Adipose tissue (tissue), 3 donors: ENCODE data around the gene RNASEH2A. TPM values are rescaled to one million over a fixed set of nuclear protein-coding genes. Genes with fewer than 3 reads are reported as not detected.
"Not testable (repeated sequence)": the region's sequence is repeated elsewhere in the genome, so short reads cannot be mapped to it uniquely, and the experiment has no call there.

Experiments used
- H3K27ac ChIP-seq: one replicate; pipeline ENCODE4 v1.5.1; 2013; ENCODE audit warnings: low read depth, low read length
- WGBS, 3 donors: extraction: QIAGEN DNeasy Blood & Tissue Kit; methylation state at CpG; one replicate each; pipeline ENCODE4 v1.1.7; 2013; 5-methylcytosine and 5-hydroxymethylcytosine counted together
- polyA plus RNA-seq, 3 donors: library from polyadenylated mRNA; stranded (reverse); fragments of 200-250 nt; gene quantifications; one replicate each; pipeline ENCODE4 v1.2.3, GENCODE V29; 2013
- donor health status: healthy with polysubstance abuse.
- donor health status: Bipolar disorder and iron deficiency.
- donor health status: healthy.

Gene RNASEH2A
- polyA plus RNA-seq, 3 donors, result 3.3 to 6.4 (median 5.6) TPM

- no peak overlapping the region for H3K27ac ChIP-seq
- 24 to 27% (median 25%) methylated on average over 40 to 43 of the region's 43 CpGs for WGBS, 3 donors
Measured at GRCh38 chr19:12840091-12841079, 34.0 kb downstream of the RNASEH2A start.

DNA sequence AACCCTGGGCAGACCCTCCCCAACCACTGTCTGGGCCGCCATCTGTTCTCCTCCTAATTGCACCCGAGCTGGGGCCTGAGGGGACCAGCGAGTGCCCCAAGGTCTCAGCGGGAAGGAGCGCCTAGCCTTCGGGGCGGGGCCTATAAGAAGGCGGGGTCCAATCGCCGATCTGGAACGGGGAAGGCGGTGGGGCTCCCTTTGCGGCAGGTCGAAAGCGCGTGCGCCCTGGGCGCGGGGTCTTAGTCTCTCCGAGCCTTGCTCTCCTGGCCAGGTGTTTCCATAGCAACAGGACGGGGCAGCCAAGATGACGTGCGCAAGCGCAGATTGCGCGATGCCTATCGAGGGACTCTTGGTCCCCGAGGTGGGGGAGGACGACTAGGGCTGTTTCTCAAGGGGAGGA, 34.7 kb downstream of the RNASEH2A start:
- 1 to 4% (median 4%) methylated on average over 26 to 29 of the region's 29 CpGs for WGBS, 3 donors
- H3K27ac ChIP-seq, result no peak overlapping the region

DNA sequence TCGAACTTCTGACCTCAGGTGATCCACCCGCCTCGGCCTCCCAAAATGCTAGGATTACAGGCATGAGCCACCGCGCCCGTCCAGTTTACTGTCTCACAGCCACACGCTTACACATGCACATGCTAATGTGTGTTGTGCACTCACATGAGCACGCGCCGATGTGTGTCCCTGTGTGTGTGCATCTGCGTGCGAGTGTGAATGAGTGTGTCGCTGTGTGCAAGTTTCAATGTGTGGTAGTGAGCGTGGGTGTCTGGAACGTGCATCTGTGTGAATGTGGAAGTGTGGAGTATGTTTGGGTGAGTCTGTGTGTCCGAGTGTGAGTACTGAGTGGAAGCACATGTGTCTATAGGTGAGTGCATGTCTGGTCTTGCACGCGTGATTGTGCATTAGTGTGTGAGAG, 36.1 kb downstream of the RNASEH2A start:
- no peak overlapping the region for H3K27ac ChIP-seq
- WGBS, 3 donors, result 88 to 94% (median 93%) methylated on average over 18 of the region's 18 CpGs

GRCh38 chr19:12843328-12843727, 36.9 kb downstream of the RNASEH2A start:
- 77 to 82% (median 79%) methylated on average over 11 of the region's 11 CpGs for WGBS, 3 donors
- H3K27ac ChIP-seq, result no peak overlapping the region

DNA sequence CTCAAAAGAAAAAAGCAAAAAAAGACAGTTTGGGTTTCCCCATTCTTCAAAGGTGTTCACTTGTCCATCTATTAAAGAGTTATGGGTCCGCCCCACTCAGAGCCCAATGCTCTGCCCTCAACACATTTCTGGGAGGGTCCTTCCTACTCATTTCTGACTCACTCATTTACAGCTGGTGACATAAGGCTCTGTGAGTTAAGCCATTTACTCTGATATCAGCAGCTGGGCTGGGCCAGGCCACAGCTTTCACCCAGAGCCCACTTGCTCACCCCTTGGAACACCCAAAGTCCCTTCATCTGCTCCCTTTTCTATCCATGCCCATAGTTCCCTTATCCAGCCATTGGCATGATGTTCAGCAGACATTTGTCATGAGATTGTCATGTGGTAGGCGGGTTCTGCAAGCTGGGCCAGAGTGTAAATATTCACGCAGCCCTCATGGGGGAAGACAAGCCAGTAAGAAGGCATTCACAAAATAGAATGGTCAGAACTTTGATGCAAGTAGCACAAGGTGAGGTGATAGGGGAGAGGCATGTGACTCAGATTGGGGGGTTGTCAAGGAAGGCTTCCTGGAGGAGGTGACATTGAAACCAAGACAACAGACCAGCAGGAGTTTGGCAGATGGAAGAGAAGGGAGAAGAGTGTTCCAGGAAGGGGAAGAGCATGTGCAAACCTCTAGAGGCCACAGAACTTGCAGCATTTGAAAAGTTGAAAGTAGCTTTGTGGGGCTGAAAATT, 37.8 kb downstream of the RNASEH2A start:
- 66 to 82% (median 81%) methylated on average over 3 of the region's 3 CpGs for WGBS, 3 donors
- H3K27ac ChIP-seq, result no peak overlapping the region

DNA sequence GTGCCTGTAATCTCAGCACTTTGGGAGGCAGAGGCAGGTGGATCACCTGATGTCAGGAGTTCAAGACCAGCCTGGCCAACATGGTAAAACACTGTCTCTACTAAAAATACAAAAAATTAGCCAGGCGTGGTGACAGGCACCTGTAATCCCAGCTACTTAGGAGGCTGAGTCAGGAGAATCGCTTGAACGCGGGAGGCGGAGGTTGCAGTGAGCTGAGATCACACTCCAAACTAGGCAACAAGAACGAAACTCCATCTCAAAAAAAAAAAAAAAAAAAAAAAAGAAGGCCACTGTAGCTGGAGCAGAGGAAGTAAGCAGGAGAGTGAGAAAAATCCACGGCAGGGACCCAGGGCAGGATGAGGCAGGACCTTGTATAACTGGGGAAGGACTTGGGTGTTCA, 40.2 kb downstream of the RNASEH2A start:
- not testable (repeated sequence) for H3K27ac ChIP-seq
- 77 to 83% (median 79%) methylated on average over 7 of the region's 7 CpGs for WGBS, 3 donors

GRCh38 chr19:12847159-12848139, 41.1 kb downstream of the RNASEH2A start:
- H3K27ac ChIP-seq, result no peak overlapping the region
- WGBS, 3 donors, result 11 to 12% (median 11%) methylated on average over 61 to 69 of the region's 69 CpGs

DNA sequence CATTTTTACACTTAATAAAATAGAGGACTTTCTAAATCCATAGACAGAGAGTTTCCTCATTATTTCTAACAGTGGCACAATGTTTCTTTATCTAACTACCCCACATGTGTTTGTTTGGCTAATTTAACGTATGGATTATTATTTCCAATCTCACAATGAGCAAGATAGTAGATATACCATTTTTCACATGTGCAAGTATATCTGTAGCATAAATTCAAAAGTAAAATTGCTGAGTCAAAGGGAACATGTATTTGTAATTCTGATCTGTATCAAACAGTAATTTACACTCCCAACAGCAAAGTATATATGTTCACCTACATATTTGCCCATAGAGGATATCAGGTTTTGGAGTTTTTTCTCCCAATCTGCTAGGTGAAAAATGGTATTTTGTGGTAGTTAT, 50.3 kb downstream of the RNASEH2A start:
- no peak overlapping the region for H3K27ac ChIP-seq
- WGBS, 3 donors, result 60 to 77% (median 75%) methylated on average over 1 of the region's 1 CpG

DNA sequence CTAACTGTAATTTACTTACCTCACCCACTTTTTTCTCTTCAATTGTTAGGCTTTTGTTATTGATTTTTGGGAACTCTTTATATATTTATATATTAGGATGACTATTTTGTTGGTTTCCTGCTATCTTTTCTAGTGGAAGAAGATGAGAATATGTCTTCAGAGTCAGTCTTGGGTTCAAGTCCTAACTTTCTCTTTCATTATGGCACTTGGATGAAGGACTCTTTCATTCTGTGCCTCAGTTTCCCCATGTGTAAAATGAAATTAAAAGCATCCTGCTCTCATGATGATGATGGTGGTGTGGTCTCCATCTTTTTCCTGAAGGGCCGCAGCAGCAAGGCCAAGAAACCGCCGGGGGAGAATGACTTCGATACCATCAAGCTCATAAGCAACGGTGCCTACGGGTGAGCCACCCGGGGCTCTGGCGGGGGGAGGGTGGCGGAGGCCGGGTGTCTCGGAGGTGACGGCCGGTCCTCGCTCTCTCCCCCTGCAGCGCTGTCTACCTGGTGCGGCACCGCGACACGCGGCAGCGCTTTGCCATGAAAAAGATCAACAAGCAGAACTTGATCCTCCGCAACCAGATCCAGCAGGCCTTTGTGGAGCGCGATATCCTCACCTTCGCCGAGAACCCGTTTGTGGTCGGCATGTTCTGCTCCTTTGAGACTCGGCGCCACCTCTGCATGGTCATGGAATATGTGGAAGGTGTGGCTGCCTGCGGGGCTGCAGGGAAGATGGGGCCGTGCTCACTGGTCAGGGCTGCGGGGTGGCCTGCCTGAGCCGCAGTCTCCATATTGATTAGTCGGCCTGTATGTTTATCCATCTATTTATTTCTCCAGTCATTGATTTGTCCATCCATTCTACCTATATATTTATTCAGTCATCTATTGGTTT, 51.9 kb downstream of the RNASEH2A start:
- no peak overlapping the region for H3K27ac ChIP-seq
- WGBS, 3 donors, result 86 to 95% (median 95%) methylated on average over 35 of the region's 35 CpGs

GRCh38 chr19:12859546-12859945, 53.2 kb downstream of the RNASEH2A start:
- WGBS, 3 donors, result 59 to 60% (median 59%) methylated on average over 7 of the region's 7 CpGs
- no peak overlapping the region for H3K27ac ChIP-seq

Other genes with a start within 250 kb of the RNASEH2A start
- gene ZNF490, start 195.8 kb upstream of the RNASEH2A start, polyA plus RNA-seq, result under 1 TPM; 0.45 to 0.55 (median 0.51) TPM
- 1 to 10 TPM; 4.0 to 7.6 (median 4.4) TPM for gene ZNF791, start 195.7 kb upstream of the RNASEH2A start, polyA plus RNA-seq
- 10 to 100 TPM; 26.7 to 68.3 (median 44.5) TPM for gene MAN2B1, start 139.8 kb upstream of the RNASEH2A start, polyA plus RNA-seq
- gene WDR83, start 139.8 kb upstream of the RNASEH2A start, polyA plus RNA-seq, result 10 to 100 TPM; 11.0 to 16.3 (median 11.8) TPM
- 10 to 100 TPM; 55.8 to 69.6 (median 68.3) TPM for gene DHPS, start 124.7 kb upstream of the RNASEH2A start, polyA plus RNA-seq
- gene GNG14, start 118.6 kb upstream of the RNASEH2A start, polyA plus RNA-seq, result not detected
- gene FBXW9, start 110.0 kb upstream of the RNASEH2A start, polyA plus RNA-seq, result 1 to 10 TPM; 3.9 to 7.4 (median 6.6) TPM
- gene TNPO2, start 82.7 kb upstream of the RNASEH2A start, polyA plus RNA-seq, result 10 to 100 TPM; 14.3 to 36.9 (median 21.9) TPM
- gene TRIR, start 71.9 kb upstream of the RNASEH2A start, polyA plus RNA-seq, result 100 to 1,000 TPM; 143 to 267 (median 219) TPM
- gene GET3, start 69.1 kb upstream of the RNASEH2A start, polyA plus RNA-seq, result 10 to 100 TPM; 50.9 to 94.1 (median 93.1) TPM
- under 1 TPM in 1 of 3 donors, not detected in 2; 0.07 TPM for gene BEST2, start 54.8 kb upstream of the RNASEH2A start, polyA plus RNA-seq
- 100 to 1,000 TPM in 1 of 3 donors, 10 to 100 TPM in 2; 41.1 to 210 (median 57.2) TPM for gene HOOK2, start 31.0 kb upstream of the RNASEH2A start, polyA plus RNA-seq
- 1,000 to 10,000 TPM in 2 of 3 donors, 100 to 1,000 TPM in 1; 120 to 1,553 (median 1,136) TPM for gene JUNB, start 15.1 kb upstream of the RNASEH2A start, polyA plus RNA-seq
- 100 to 1,000 TPM; 159 to 386 (median 207) TPM for gene PRDX2, start 4.8 kb upstream of the RNASEH2A start, polyA plus RNA-seq
- 1 to 10 TPM in 1 of 3 donors, under 1 TPM in 2; 0.38 to 1.8 (median 0.52) TPM for gene THSD8, start 4.5 kb upstream of the RNASEH2A start, polyA plus RNA-seq
- gene RTBDN, start 28.0 kb downstream of the RNASEH2A start, polyA plus RNA-seq, result under 1 TPM in 2 of 3 donors, not detected in 1; 0.10 to 0.46 TPM
- gene MAST1, start 31.9 kb downstream of the RNASEH2A start, polyA plus RNA-seq, result 1 to 10 TPM in 1 of 3 donors, under 1 TPM in 1, not detected in 1; 0.18 to 2.3 TPM
- gene DNASE2, start 74.9 kb downstream of the RNASEH2A start, polyA plus RNA-seq, result 10 to 100 TPM; 15.6 to 29.0 (median 28.1) TPM
- under 1 TPM in 2 of 3 donors, not detected in 1; 0.04 to 0.07 TPM for gene KLF1, start 80.6 kb downstream of the RNASEH2A start, polyA plus RNA-seq
- gene GCDH, start 84.6 kb downstream of the RNASEH2A start, polyA plus RNA-seq, result 10 to 100 TPM; 27.2 to 73.8 (median 27.3) TPM
- 1 to 10 TPM in 1 of 3 donors, under 1 TPM in 1, not detected in 1; 0.05 to 1.2 TPM for gene SYCE2, start 112.7 kb downstream of the RNASEH2A start, polyA plus RNA-seq
- gene FARSA, start 127.1 kb downstream of the RNASEH2A start, polyA plus RNA-seq, result 10 to 100 TPM; 34.0 to 47.6 (median 35.0) TPM
- gene CALR, start 132.0 kb downstream of the RNASEH2A start, polyA plus RNA-seq, result 100 to 1,000 TPM; 215 to 433 (median 312) TPM
- 100 to 1,000 TPM in 2 of 3 donors, 10 to 100 TPM in 1; 58.1 to 159 (median 133) TPM for gene RAD23A, start 139.3 kb downstream of the RNASEH2A start, polyA plus RNA-seq
- gene GADD45GIP1, start 150.6 kb downstream of the RNASEH2A start, polyA plus RNA-seq, result 10 to 100 TPM; 34.2 to 51.5 (median 38.2) TPM
- under 1 TPM; 0.04 to 0.11 (median 0.05) TPM for gene DAND5, start 163.0 kb downstream of the RNASEH2A start, polyA plus RNA-seq
- 10 to 100 TPM; 12.3 to 88.6 (median 77.6) TPM for gene NFIX, start 188.9 kb downstream of the RNASEH2A start, polyA plus RNA-seq